ENCODE data around the gene SNRNP200. TPM values are rescaled to one million over a fixed set of nuclear protein-coding genes. Genes with fewer than 3 reads are reported as not detected.

Gene SNRNP200
- total and polyA plus RNA-seq, 4 experiments from 2014 or later = 53.6 to 227 (median 155) TPM

DNA sequence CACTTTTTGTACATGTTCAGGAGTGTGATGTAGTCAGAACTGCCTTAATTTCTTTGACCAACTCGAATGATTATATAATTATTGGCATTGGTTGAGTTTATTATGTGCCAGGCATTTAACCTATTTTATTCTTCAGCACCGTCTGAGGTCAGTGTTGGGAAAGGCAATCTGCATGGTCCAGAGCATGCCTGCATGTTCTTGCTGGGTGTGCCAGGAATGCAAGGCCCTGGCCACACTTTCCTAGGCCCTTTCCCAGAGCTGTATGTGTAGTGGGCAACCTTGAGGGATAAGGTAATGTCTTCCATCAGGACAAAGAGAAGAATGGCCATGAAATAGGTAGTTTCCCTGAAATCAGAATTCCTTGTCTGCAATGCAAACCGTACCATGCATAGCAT, 9.7 kb upstream of the SNRNP200 start:
- H3K4me3 Mint-ChIP-seq = peak overlapping the region in 7 of 8 donors; percentile 49 to 80 (median 74)
- Histone ChIP-seq H3K4me1 (ENCODE audit: insufficient read depth, low read length) (peaks cover 39% of the 10 kb centered on the region), H3K27me3 (ENCODE audit: insufficient read depth, low read length) (no peaks in the 10 kb centered on the region), H3K4me3 (ENCODE audit: low read length in 2 of 2) (no peak overlapping the region), H3K9me3 (ENCODE audit: control insufficient read depth in 1 of 2, low read length in 2 of 2) (no peaks in the 10 kb centered on the region), H3K27ac (ENCODE audit: low read depth, low read length) (peak overlapping the region; percentile 45), H3K36me3 (ENCODE audit: insufficient read depth, low read length) (no peaks in the 10 kb centered on the region)
- H3K4me1 Mint-ChIP-seq = peaks cover 27 to 50% (median 38%) of the 10 kb centered on the region in 4 donors
- H3K27ac Mint-ChIP-seq = peak overlapping the region; percentile 57 to 91 (median 86)
- H3K27me3 Mint-ChIP-seq = no peaks in the 10 kb centered on the region
- peaks cover 4 to 7% of the 10 kb centered on the region in 2 donors for H3K36me3 Mint-ChIP-seq
- H3K9me3 Mint-ChIP-seq = no peaks in the 10 kb centered on the region
- no peak for DNase-seq
- CTCF ChIA-PET (ENCODE audit: partially characterized antibody) = interaction anchor here (1.5 kb wide), 1 partner anchor 9 kb away, joined by 3 read pairs; no protein-coding TSS in a partner anchor
- POLR2A ChIA-PET (ENCODE audit: partially characterized antibody) = interaction anchor here (1.2 to 13.7 kb wide), 5 partner anchors 9 to 28 kb away, joined by 6 to 178 read pairs (median 9); partner anchors contain the start of genes ITPRIPL1, NCAPH and SNRNP200
- intact Hi-C loops (cut with micrococcal nuclease) = no loop called here

DNA sequence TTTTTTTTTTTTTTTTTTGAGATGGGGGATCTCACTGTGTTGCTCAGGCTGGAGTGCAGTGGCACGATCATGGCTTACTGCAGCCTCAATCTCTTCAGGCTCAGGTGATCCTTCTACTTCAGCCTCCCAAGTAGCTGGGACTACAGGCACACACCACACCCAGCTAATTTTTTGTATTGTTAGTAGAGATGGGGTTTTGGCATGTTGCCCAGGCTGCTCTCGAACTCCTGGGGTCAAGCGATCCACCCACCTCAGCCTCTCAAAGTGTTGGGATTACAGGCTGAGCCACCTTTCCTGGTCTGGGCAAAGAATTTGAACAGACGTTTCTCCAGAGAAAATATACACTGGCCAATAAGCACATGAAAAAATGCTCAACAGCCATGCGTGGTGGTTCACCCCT, 2.9 kb upstream of the SNRNP200 start:
- Histone ChIP-seq H3K9me3 (ENCODE audit: control insufficient read depth in 1 of 2, low read length in 2 of 2) (no peaks in the 10 kb centered on the region), H3K4me3 (ENCODE audit: low read length in 2 of 2) (no peak overlapping the region), H3K27ac (ENCODE audit: low read depth, low read length) (no peak overlapping the region), H3K27me3 (ENCODE audit: insufficient read depth, low read length) (no peaks in the 10 kb centered on the region), H3K4me1 (ENCODE audit: insufficient read depth, low read length) (peaks cover 25% of the 10 kb centered on the region), H3K36me3 (ENCODE audit: insufficient read depth, low read length) (peaks cover 12% of the 10 kb centered on the region)
- DNase-seq = no peak
- POLR2A ChIA-PET (ENCODE audit: partially characterized antibody) = interaction anchor here (4.3 to 5.8 kb wide), 3 partner anchors 15 to 36 kb away, joined by 34 to 134 read pairs (median 74); partner anchors contain the start of genes ITPRIPL1 and NCAPH
- peaks cover 17 to 30% of the 10 kb centered on the region in 2 donors for H3K36me3 Mint-ChIP-seq
- H3K9me3 Mint-ChIP-seq = no peaks in the 10 kb centered on the region
- intact Hi-C loops (cut with micrococcal nuclease) = loop anchor here (5.0 kb wide), 1 partner anchor 101 kb away; the partner anchor contains the start of gene STARD7
- H3K27ac Mint-ChIP-seq = peak overlapping the region in 1 of 7 donors; percentile 37
- no peaks in the 10 kb centered on the region for H3K27me3 Mint-ChIP-seq
- CTCF ChIA-PET (ENCODE audit: partially characterized antibody) = interaction anchor here (2.5 kb wide), 1 partner anchor 13 kb away, joined by 9 read pairs; no protein-coding TSS in a partner anchor
- H3K4me3 Mint-ChIP-seq = no peak overlapping the region
- peaks cover 21 to 44% (median 31%) of the 10 kb centered on the region in 4 donors for H3K4me1 Mint-ChIP-seq

DNA sequence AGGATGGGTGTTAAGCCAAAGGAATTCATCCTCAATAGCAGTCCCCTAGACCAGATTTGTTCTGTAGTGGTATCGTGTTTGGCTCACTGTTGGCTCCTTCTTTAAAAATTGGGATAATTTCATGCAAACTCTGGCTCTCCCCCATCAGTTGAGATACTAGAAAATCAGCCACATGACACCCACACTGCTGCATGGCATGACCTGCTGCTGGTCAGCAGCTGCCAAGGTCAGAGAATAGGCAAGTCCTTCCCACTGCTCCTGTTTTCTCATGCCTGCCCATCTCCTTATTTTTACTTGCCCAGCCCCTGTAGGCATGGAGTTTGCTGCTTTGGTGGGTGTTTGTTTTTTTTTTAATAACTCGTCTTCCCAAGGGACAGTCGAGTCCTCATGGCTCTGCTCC, 1.0 kb upstream of the SNRNP200 start:
- H3K36me3 ChIP-seq (ENCODE audit: insufficient read depth, low read length) = peaks cover 31% of the 10 kb centered on the region
- H3K4me1 Mint-ChIP-seq = peaks cover 37 to 59% (median 47%) of the 10 kb centered on the region in 4 donors
- peak overlapping the region; percentile 80 to 99 for H3K4me3 ChIP-seq (ENCODE audit: low read length in 2 of 2)
- no peak for DNase-seq
- no peaks in the 10 kb centered on the region for H3K27me3 Mint-ChIP-seq
- intact Hi-C loops (cut with micrococcal nuclease) = loop anchor here (5.0 kb wide), 1 partner anchor 99 kb away; the partner anchor contains the start of gene STARD7
- peaks cover 36 to 49% of the 10 kb centered on the region in 2 donors for H3K36me3 Mint-ChIP-seq
- POLR2A ChIA-PET (ENCODE audit: partially characterized antibody) = interaction anchor here (0.6 to 5.8 kb wide), 16 partner anchors 10 to 231 kb away, joined by 3 to 134 read pairs (median 8); partner anchors contain the start of genes ARID5A, CIAO1, ITPRIPL1 and NCAPH
- peak overlapping the region; percentile 89 for H3K27ac ChIP-seq (ENCODE audit: low read depth, low read length)
- no peaks in the 10 kb centered on the region for H3K9me3 Mint-ChIP-seq
- H3K4me3 Mint-ChIP-seq = peak overlapping the region; percentile 97 to 100 (median 99)
- peaks cover 44% of the 10 kb centered on the region for H3K4me1 ChIP-seq (ENCODE audit: insufficient read depth, low read length)
- peak overlapping the region; percentile 98 to 100 (median 100) for H3K27ac Mint-ChIP-seq
- H3K27me3 ChIP-seq (ENCODE audit: insufficient read depth, low read length) = no peaks in the 10 kb centered on the region
- CTCF ChIA-PET (ENCODE audit: partially characterized antibody) = interaction anchor here (1.2 to 5.4 kb wide), 6 partner anchors 9 to 248 kb away, joined by 3 to 24 read pairs (median 5); partner anchors contain the start of gene ITPRIPL1
- no peaks in the 10 kb centered on the region for H3K9me3 ChIP-seq (ENCODE audit: control insufficient read depth in 1 of 2, low read length in 2 of 2)

GRCh38 chr2:96305979-96306308, 598 bp upstream of the SNRNP200 start:
- H3K27ac Mint-ChIP-seq = peak overlapping the region; percentile 98 to 100 (median 100)
- intact Hi-C loops (cut with micrococcal nuclease) = loop anchor here (1.0 to 5.0 kb wide), 5 partner anchors 15 to 202 kb away; partner anchors contain the start of genes CIAO1 and STARD7
- H3K9me3 ChIP-seq (ENCODE audit: control insufficient read depth in 1 of 2, low read length in 2 of 2) = no peaks in the 10 kb centered on the region

DNA sequence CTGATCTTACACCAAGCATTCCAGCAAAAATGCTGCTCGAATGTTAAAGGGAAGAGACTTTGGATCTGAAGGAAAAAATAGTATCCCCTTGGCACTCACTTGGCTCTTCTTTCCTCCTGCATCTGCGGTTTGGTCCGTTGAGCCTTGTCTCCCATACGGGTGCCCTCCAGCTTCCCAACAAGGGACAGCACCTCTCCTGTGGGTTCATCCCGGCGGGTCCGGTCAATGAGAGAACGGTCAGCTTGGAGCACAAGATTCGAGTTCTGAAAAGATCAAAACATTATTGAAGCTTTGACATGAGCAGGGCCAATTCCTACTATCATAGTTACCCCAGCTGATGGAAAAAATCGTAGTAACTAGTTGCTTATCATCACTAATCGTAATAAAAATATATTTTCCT, 740 bp downstream of the SNRNP200 start:
- DNase-seq = peak in 1 of 5 donors; percentile 5
- H3K27me3 Mint-ChIP-seq = no peaks in the 10 kb centered on the region
- no peaks in the 10 kb centered on the region for H3K9me3 Mint-ChIP-seq
- Histone ChIP-seq H3K27ac (ENCODE audit: low read depth, low read length) (peak overlapping the region; percentile 89), H3K36me3 (ENCODE audit: insufficient read depth, low read length) (peaks cover 46% of the 10 kb centered on the region), H3K27me3 (ENCODE audit: insufficient read depth, low read length) (no peaks in the 10 kb centered on the region), H3K4me3 (ENCODE audit: low read length in 2 of 2) (peak overlapping the region; percentile 80 to 99), H3K9me3 (ENCODE audit: control insufficient read depth in 1 of 2, low read length in 2 of 2) (no peaks in the 10 kb centered on the region), H3K4me1 (ENCODE audit: insufficient read depth, low read length) (peaks cover 48% of the 10 kb centered on the region)
- POLR2A ChIA-PET (ENCODE audit: partially characterized antibody) = interaction anchor here (0.6 to 5.8 kb wide), 17 partner anchors 11 to 456 kb away, joined by 3 to 134 read pairs (median 5); partner anchors contain the start of genes CIAO1, CNNM4, ITPRIPL1 and KANSL3
- intact Hi-C loops (cut with micrococcal nuclease) = loop anchor here (1.0 to 5.0 kb wide), 5 partner anchors 17 to 204 kb away; partner anchors contain the start of genes CIAO1 and STARD7
- peaks cover 41 to 61% (median 51%) of the 10 kb centered on the region in 4 donors for H3K4me1 Mint-ChIP-seq
- H3K4me3 Mint-ChIP-seq = peak overlapping the region; percentile 97 to 100 (median 99)
- CTCF ChIA-PET (ENCODE audit: partially characterized antibody) = interaction anchor here (1.0 to 5.4 kb wide), 6 partner anchors 16 to 203 kb away, joined by 3 to 24 read pairs (median 4); partner anchors contain the start of gene ITPRIPL1
- H3K36me3 Mint-ChIP-seq = peaks cover 47 to 62% of the 10 kb centered on the region in 2 donors
- H3K27ac Mint-ChIP-seq = peak overlapping the region; percentile 98 to 100 (median 100)

More at GRCh38 chr2:96305979-96306308, 598 bp upstream of the SNRNP200 start:
- H3K27me3 ChIP-seq (ENCODE audit: insufficient read depth, low read length) = no peaks in the 10 kb centered on the region
- ChIA-PET CTCF (ENCODE audit: partially characterized antibody) (interaction anchor here (1.2 to 5.4 kb wide), 6 partner anchors 10 to 248 kb away, joined by 3 to 24 read pairs (median 5); partner anchors contain the start of gene ITPRIPL1), POLR2A (ENCODE audit: partially characterized antibody) (interaction anchor here (0.6 to 5.8 kb wide), 18 partner anchors 10 to 332 kb away, joined by 3 to 134 read pairs (median 7); partner anchors contain the start of genes ARID5A, CIAO1, ITPRIPL1 and KANSL3)
- peaks cover 35% of the 10 kb centered on the region for H3K36me3 ChIP-seq (ENCODE audit: insufficient read depth, low read length)
- H3K4me1 ChIP-seq (ENCODE audit: insufficient read depth, low read length) = peaks cover 48% of the 10 kb centered on the region
- Mint-ChIP-seq H3K36me3 (peaks cover 40 to 53% of the 10 kb centered on the region in 2 donors), H3K27me3 (no peaks in the 10 kb centered on the region), H3K4me3 (peak overlapping the region; percentile 97 to 100 (median 99)), H3K9me3 (no peaks in the 10 kb centered on the region), H3K4me1 (peaks cover 41 to 63% (median 52%) of the 10 kb centered on the region in 4 donors)
- H3K27ac ChIP-seq (ENCODE audit: low read depth, low read length) = peak overlapping the region; percentile 89
- DNase-seq = no peak
- H3K4me3 ChIP-seq (ENCODE audit: low read length in 2 of 2) = peak overlapping the region; percentile 80 to 99

- DNase-seq = no peak
- Histone ChIP-seq H3K27ac (ENCODE audit: low read depth, low read length) (no peak overlapping the region), H3K4me1 (ENCODE audit: insufficient read depth, low read length) (peaks cover 48% of the 10 kb centered on the region), H3K27me3 (ENCODE audit: insufficient read depth, low read length) (no peaks in the 10 kb centered on the region), H3K36me3 (ENCODE audit: insufficient read depth, low read length) (peaks cover 73% of the 10 kb centered on the region), H3K9me3 (ENCODE audit: control insufficient read depth in 1 of 2, low read length in 2 of 2) (no peaks in the 10 kb centered on the region), H3K4me3 (ENCODE audit: low read length in 2 of 2) (no peak overlapping the region)
- peak overlapping the region; percentile 32 to 98 (median 74) for H3K27ac Mint-ChIP-seq
- H3K4me1 Mint-ChIP-seq = peaks cover 42 to 66% (median 53%) of the 10 kb centered on the region in 4 donors
- H3K27me3 Mint-ChIP-seq = no peaks in the 10 kb centered on the region
- POLR2A ChIA-PET (ENCODE audit: partially characterized antibody) = interaction anchor here (0.8 to 1.0 kb wide), 3 partner anchors 20 to 58 kb away, joined by 3 to 4 read pairs (median 3); no protein-coding TSS in a partner anchor
- peak overlapping the region in 2 of 8 donors; percentile 7 to 58 for H3K4me3 Mint-ChIP-seq
- H3K9me3 Mint-ChIP-seq = no peaks in the 10 kb centered on the region
- intact Hi-C loops (cut with micrococcal nuclease) = no loop called here
- H3K36me3 Mint-ChIP-seq = peaks cover 74 to 89% of the 10 kb centered on the region in 2 donors
- CTCF ChIA-PET (ENCODE audit: partially characterized antibody) = interaction anchor here (0.8 to 5.4 kb wide), 4 partner anchors 19 to 43 kb away, joined by 3 to 24 read pairs (median 4); partner anchors contain the start of gene ITPRIPL1
Measured at GRCh38 chr2:96301865-96302264, 3.5 kb downstream of the SNRNP200 start.

All from CD4-positive, alpha-beta memory T cell (primary cell).